GM10847 (cell line): ENCODE measurements around the gene GAREM2.

Experiments
- POLR2A ChIP-seq: IDR thresholded peaks from 2 replicates; pipeline ENCODE4 v1.6.1; 2011; ENCODE audit not compliant: insufficient read length; ENCODE audit errors: extremely low read depth

Gene GAREM2

GRCh38 chr2:26172871-26173775 lies at the start of gene GAREM2:
GAREM2 (plus strand) TSS chr2:26173088; CDS start chr2:26173221, 133 bp downstream.
- TF ChIP-seq POLR2A, result no peak

- no peak for TF ChIP-seq POLR2A
Measured at GRCh38 chr2:26123426-26123825, 49.5 kb upstream of the GAREM2 start.

- no peak for TF ChIP-seq POLR2A
Measured at GRCh38 chr2:26126074-26126473, 46.8 kb upstream of the GAREM2 start.

- TF ChIP-seq POLR2A, result no peak
Measured at GRCh38 chr2:26128176-26128575, 44.7 kb upstream of the GAREM2 start.

- TF ChIP-seq POLR2A, result no peak
Measured at GRCh38 chr2:26130763-26131162, 42.1 kb upstream of the GAREM2 start.

- no peak for TF ChIP-seq POLR2A
Measured at GRCh38 chr2:26136451-26136850, 36.4 kb upstream of the GAREM2 start.

- TF ChIP-seq POLR2A, result no peak
Measured at GRCh38 chr2:26139269-26140183, 33.4 kb upstream of the GAREM2 start.

- TF ChIP-seq POLR2A, result no peak
Measured at GRCh38 chr2:26141145-26141769, 31.6 kb upstream of the GAREM2 start.

- no peak for TF ChIP-seq POLR2A
Measured at GRCh38 chr2:26144031-26144430, 28.9 kb upstream of the GAREM2 start.

- TF ChIP-seq POLR2A, result no peak
Measured at GRCh38 chr2:26144953-26145680, 27.8 kb upstream of the GAREM2 start.

- no peak for TF ChIP-seq POLR2A
Measured at GRCh38 chr2:26148501-26148900, 24.4 kb upstream of the GAREM2 start.

- TF ChIP-seq POLR2A, result no peak
Measured at GRCh38 chr2:26150243-26150642, 22.6 kb upstream of the GAREM2 start.

GRCh38 chr2:26157580-26157979 lies 15.3 kb upstream of the GAREM2 start:
- no peak for TF ChIP-seq POLR2A

GRCh38 chr2:26161926-26162325 lies 11.0 kb upstream of the GAREM2 start:
- no peak for TF ChIP-seq POLR2A

GRCh38 chr2:26162963-26163362 lies 9.9 kb upstream of the GAREM2 start:
- no peak for TF ChIP-seq POLR2A
